Stimulated activated naive CD4-positive, alpha-beta T cell treated with Interleukin-2 at 50 U/mL for 16 hours (primary cell): ENCODE data around the gene MYO1C.
"Not testable (repeated sequence)": the region's sequence is repeated elsewhere in the genome, so short reads cannot be mapped to it uniquely, and the experiment has no call there.

ENCODE experiments used
- DNase-seq: peaks from one replicate; lab custom pipeline; 2025; lab: John Stamatoyannopoulos, UW

Gene MYO1C

GRCh38 chr17:1422885-1423284 lies 69.6 kb downstream of the MYO1C start:
- DNase-seq: no peak

DNA sequence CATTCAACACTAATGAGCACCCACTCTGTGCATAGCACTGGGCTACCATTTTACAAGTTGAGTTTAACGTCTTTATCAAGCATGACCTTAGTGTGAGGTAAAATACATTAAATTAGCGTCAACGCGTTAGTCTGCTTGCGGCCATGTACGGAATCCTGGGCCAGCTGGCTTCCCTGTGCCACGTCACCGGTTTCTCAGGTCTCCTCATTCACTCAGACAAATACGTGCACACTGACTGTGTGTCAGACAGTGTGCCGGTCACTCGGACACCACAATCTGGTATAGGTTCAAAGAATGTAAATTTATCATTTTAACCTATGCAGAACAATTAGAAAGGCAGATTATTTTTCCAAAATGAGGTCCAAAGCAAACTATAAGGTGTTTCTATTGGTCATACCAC lies 71.0 kb downstream of the MYO1C start:
- DNase-seq: no peak

- DNase-seq: no peak
Observed at GRCh38 chr17:1420981-1421380, 71.5 kb downstream of the MYO1C start.

- DNase-seq: no peak
Observed at GRCh38 chr17:1420163-1420562, 72.3 kb downstream of the MYO1C start.

GRCh38 chr17:1418476-1418875 lies 74.0 kb downstream of the MYO1C start:
- DNase-seq: not testable (repeated sequence)

- DNase-seq: no peak
Observed at GRCh38 chr17:1416414-1416813, 76.1 kb downstream of the MYO1C start.

- DNase-seq: no peak
Observed at GRCh38 chr17:1414634-1415033, 77.9 kb downstream of the MYO1C start.
